Vagina (tissue), 2 donors: Measurements from ENCODE around the gene SAMD4A.
"Not testable (repeated sequence)": the region's sequence is repeated elsewhere in the genome, so short reads cannot be mapped to it uniquely, and the experiment has no call there.

ENCODE experiments used
- POLR2AphosphoS5 ChIP-seq, 2 donors: sonication (generic); formaldehyde crosslinking; IDR thresholded peaks; one replicate each; pipeline ENCODE4 v1.9.0; 2017; ENCODE audit warnings: antibody characterized with exemption in 2 of 2, mild to moderate bottlenecking in 2 of 2, low read depth in 1 of 2; ENCODE audit not compliant: insufficient read depth in 1 of 2
- TF ChIP-seq, protein P1 (sequence below), 3 experiments: fragments of 450-650 bp in 2 of 3; fragments of 200-600 bp in 1 of 3; sonication (generic) in 1 of 3; IDR thresholded peaks; one replicate each; pipeline ENCODE4 v1.5.1; 2017 to 2019; ENCODE audit warnings: antibody characterized with exemption in 3 of 3, mild to moderate bottlenecking in 2 of 3, moderate library complexity in 2 of 3

DNA sequence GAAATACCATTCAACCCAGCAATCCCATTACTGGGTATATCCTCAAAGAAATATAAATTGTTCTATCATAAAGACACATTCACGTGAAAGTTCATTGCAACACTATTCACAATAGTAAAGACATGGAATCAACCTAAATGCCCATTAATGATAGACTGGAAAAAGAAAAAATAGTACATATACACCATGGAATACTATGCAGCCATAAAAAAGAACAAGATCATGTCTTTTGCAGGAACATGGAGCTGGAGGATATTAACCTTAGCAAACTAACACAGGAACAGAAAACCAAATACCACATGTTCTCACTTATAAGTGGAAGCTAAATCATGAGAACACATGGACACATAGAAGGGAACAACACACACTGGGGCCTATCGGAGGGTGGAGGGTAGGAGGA lies 234.6 kb downstream of the SAMD4A start:
- TF ChIP-seq, protein P1, sequence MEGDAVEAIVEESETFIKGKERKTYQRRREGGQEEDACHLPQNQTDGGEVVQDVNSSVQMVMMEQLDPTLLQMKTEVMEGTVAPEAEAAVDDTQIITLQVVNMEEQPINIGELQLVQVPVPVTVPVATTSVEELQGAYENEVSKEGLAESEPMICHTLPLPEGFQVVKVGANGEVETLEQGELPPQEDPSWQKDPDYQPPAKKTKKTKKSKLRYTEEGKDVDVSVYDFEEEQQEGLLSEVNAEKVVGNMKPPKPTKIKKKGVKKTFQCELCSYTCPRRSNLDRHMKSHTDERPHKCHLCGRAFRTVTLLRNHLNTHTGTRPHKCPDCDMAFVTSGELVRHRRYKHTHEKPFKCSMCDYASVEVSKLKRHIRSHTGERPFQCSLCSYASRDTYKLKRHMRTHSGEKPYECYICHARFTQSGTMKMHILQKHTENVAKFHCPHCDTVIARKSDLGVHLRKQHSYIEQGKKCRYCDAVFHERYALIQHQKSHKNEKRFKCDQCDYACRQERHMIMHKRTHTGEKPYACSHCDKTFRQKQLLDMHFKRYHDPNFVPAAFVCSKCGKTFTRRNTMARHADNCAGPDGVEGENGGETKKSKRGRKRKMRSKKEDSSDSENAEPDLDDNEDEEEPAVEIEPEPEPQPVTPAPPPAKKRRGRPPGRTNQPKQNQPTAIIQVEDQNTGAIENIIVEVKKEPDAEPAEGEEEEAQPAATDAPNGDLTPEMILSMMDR (IDR thresholded peaks at IDR 0.05) = not testable (repeated sequence)
- not testable (repeated sequence) for TF ChIP-seq POLR2AphosphoS5 (IDR thresholded peaks at IDR 0.05; ENCODE audit: insufficient read depth in 1 of 2, low read depth in 1 of 2)
